GM21717 (cell line): ENCODE data around the gene SLC22A5.
A peak's percentile ranks its signal among the peaks of the same experiment; 100 is the strongest.

Experiments used
- ATAC-seq: cut with Tn5 transposase; IDR thresholded peaks from one replicate; pipeline ENCODE4 v1.9.1; 2021; ENCODE audit warnings: mild to moderate bottlenecking, moderate library complexity; ENCODE audit not compliant: unreplicated experiment

The SLC22A5 gene

GRCh38 chr5:132364319-132364718 is 5.2 kb upstream of the SLC22A5 start:
- ATAC-seq: no peak

- ATAC-seq: no peak
These were observed 4.3 kb upstream of the SLC22A5 start for GRCh38 chr5:132365213-132365612.

DNA sequence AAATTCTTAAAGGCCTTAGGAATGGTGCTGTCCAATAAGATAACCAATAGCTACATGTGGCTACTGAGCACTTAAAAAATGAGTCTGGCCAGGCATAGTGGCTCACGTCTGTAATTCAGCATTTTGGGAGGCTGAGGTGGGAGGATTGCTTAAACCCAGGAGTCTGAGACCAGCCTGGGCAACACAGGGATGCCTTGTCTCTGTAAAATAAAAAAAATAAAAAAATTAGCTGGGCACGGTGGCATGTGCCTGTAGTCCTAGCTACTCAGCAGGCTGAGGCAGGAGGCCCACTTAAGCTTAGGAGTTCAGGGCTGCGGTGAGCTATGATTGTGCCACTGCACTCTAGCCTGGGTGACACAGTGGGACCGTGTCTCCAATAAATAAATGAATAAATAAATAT is 1.3 kb upstream of the SLC22A5 start:
- no peak for ATAC-seq

DNA sequence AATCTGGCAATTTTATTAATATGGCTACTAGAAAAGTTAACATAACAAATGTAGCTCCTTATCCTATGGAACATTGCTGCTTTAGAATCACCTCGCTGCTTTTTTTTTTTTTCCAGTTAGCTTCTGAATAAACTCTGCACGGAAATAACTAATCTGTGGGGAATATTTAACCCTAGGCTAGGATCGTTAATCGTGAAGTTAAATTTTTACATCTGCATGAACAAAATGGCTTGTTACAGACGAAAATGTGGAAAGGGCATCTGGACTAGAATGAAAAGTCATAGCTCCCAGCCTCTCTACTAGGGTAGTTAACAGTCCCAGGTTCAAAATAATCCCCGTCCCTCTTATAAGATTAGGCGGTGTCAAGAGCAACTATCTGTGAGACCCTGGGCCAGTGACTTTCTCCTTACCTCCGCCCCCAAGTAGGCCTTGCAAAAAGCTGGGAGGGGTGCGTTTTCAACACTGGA is 470 bp upstream of the SLC22A5 start:
- no peak for ATAC-seq

DNA sequence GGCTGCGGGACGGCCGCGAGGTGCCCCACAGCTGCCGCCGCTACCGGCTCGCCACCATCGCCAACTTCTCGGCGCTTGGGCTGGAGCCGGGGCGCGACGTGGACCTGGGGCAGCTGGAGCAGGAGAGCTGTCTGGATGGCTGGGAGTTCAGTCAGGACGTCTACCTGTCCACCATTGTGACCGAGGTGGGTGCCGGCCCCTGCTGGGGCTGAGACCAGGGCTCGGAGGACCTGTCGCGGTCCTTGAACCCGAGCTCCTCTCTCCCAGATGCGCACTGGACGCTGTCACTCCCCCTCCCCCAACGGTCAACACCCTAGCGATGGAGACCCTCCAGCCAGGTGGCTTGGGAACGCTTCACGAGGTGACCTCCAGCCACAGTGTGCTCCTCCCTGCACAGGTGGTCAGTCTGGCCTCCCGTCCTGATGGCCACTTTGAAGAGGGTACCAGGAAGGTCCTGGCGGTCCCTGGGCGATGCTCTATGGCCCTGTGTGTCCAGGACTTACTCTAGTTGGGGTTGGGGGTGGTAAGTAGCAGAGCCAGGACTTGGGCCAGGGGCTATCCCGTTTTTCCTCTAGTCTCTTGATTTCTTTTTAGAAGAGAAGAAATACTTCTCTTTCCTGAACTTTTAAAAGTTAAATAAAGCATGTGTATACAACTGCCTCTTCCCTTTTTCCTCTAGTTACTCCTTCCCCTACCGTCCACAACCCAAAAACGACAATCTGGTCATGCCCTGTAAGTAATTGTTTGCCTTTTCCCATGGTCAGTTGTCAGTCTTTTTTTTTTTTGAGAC is 866 bp downstream of the SLC22A5 start:
- ATAC-seq: peak; percentile 10

GRCh38 chr5:132370971-132371602 is 1.6 kb downstream of the SLC22A5 start:
- no peak for ATAC-seq

DNA sequence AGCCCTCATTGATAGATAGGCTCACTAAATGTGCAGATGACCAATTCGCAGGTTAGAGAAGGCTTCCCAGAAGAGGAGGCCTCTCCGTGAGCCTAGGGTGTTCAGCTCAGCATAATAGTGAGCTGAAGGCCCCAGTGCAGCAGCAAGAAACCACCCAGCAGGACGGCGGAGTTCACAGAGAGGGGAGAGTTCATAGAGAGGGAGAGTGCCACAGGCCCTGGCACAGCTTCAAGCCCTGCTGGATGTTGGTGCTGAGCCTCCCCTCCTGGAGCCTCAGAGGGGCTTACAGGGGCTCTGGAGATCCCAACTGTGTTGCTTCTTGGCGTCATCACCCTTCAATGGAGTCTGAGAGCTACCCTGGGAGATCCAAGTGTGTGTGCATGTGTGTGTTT is 2.1 kb downstream of the SLC22A5 start:
- no peak for ATAC-seq

GRCh38 chr5:132372127-132372526 is 2.6 kb downstream of the SLC22A5 start:
- no peak for ATAC-seq

DNA sequence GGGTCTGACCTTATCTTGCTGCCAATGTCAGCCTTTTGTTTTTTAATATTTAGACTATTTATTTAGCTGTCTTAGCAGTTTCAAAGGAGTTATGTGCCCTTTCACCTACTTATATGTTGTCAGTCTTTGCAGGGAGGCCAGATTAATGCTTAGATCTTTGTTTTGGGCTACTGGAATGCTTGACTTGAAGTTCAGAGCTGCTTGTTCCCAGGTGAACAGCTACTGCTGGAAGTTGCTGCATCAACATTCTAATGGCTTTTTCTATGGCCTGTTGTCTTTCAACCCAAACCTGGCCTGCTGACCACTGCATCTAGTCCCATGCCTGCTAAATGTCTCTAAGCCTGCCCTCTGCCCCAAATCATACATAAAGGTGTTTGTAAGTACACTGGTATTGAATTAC is 3.0 kb downstream of the SLC22A5 start:
- no peak for ATAC-seq

- ATAC-seq: no peak
These were observed 6.4 kb downstream of the SLC22A5 start for GRCh38 chr5:132375957-132376356.

GRCh38 chr5:132376694-132377641 is 7.5 kb downstream of the SLC22A5 start:
- no peak for ATAC-seq

DNA sequence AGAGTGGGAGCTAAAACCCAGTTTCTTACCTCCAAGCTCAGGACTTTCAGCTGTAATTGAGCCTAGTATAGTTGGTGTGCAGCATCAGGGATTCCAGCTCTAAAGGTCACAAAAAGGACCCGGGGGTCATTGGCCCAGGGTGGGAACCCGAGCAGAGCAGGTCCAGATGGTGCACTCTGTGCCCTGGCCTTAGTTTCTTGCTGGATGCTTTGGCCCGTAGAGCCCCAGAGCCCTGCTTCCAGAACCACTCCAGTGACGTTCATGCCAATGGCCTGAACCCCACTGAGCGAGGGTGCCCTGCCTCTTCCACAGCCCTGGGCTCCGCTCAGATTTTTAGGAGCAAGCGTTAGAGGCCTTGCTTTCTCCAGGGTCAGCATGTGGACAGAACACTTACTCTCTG is 8.2 kb downstream of the SLC22A5 start:
- no peak for ATAC-seq

- no peak for ATAC-seq
These were observed 9.1 kb downstream of the SLC22A5 start for GRCh38 chr5:132378580-132378979.

DNA sequence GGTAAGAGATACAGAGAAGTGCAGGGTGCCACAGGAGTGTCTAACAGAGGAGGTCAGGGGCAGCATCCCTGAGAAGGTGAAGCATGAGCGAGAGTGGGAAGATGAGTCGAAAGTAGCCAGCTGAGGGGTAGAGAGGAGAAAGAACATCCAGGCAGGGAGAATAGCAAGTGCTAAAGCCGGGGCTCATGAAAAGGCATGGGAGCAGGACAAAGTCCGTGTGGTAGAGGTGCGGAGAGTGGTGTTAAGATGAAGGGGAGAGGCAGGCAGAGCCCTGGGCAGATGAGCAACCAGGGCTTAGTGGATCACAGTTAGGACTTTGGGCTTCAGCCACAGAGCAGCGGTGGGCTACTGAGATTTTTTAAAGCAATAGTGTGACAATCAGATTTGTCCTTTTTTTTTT is 10.5 kb downstream of the SLC22A5 start:
- ATAC-seq: no peak

DNA sequence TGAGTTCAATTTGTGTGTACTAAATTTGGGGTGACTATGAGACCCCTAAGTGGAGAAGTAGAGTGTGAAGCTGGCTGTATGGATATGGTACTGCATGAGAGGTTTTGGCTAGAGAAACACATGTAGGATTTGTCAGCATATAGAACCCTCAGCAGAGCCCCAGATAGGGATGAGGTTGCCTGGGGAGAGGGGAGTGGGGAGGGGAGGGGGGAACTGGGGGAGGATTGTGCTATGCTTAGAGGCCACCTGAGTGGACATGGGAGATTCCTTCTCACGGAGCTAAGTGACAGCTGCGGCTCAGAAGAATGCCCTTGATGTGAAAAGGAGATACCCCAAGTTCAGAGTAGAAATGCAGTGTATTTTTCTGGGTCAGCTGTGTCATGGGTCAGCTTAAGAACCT is 11.2 kb downstream of the SLC22A5 start:
- ATAC-seq: no peak

GRCh38 chr5:132381614-132382013 is 12.1 kb downstream of the SLC22A5 start:
- no peak for ATAC-seq

DNA sequence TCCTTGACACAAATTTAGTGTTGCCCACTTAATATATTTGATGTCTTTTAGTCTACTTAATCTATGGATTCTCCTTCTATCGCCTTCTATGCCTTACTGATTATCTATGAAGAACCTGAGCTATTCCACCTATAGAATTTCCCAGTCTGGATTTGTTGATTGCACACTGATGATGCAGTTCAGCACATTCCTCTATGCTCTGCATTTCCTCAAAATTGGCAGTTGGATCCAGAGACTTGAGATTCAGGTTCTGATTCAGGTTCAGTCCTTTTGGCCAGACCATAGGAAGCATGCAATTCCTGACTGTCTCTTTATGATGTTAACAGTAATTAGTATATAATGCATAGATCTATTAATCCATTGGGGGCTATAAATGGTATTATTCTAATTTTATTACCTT is 13.8 kb downstream of the SLC22A5 start:
- no peak for ATAC-seq

DNA sequence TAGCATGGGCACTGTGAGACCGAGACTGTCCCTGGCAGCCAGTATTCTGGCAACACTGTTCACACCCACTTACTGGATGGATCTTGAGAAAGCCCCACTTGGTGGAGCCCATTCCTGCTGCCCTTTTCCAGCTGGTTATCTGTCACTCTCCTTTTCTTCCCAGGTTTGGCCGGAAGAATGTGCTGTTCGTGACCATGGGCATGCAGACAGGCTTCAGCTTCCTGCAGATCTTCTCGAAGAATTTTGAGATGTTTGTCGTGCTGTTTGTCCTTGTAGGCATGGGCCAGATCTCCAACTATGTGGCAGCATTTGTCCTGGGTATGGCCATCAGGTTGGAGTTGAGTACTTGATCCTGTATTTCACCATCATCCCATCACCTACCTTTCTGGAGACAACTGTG is 14.5 kb downstream of the SLC22A5 start:
- ATAC-seq: no peak

DNA sequence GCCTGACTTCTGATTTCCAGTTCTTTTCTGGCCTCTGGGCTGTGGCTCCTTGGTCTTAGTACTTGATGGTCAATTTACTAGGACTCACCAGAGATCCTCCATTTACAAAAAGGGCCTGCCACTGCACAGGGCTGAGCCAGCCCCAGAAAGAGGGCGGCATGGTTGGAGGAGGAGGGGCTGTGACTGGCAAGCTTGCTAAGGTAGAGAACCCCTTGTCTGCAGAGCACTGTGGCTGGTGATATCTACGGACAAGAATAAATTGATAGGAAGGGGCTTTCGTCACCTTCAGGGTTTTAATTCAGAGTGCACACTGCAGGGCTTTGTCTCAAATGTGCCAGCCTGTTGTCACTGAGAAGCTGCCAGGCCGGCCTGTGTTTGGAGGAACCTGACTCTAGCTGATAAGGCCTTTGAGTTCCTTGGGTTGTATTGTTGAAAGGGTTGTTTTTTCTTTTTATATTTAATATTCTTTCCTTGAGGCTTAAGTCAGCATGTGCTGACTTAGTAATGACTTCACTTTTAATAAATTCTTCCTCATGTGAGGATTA is 15.1 kb downstream of the SLC22A5 start:
- ATAC-seq: no peak

DNA sequence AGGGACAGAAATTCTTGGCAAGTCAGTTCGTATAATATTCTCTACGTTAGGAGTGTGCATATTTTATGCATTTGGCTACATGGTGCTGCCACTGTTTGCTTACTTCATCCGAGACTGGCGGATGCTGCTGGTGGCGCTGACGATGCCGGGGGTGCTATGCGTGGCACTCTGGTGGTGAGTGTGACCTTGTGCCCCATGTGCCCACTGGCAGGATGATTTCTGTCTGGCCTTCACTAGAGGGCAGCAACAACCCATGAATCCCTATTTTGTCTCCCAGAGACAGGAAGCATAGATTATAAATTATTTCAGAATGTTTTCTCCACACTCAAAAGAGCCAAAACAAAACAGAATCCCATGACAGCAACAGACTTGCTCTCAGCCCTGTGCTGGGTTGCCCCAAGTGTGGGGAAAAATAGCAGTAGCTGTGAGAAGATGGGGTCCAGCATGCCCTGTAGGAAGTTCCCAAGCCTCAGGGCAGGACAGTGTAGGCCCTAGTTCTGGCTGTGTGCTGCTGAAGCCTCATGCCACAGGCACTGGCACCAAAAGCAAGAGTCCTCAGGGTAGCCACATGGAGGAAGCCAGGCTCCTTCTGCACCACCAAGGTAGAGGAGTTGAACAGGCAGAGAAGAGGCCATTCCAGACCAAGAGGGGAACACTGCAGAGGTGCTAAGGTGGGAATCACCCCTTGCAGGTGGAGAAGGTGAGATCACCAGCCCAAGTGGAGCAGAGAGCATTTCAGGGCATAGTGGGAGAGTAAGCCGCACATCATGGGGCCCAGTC is 16.0 kb downstream of the SLC22A5 start:
- no peak for ATAC-seq
